HTR-8/SVneo (cell line): ENCODE results near the gene MAP2K4.
"Not testable (repeated sequence)": the region's sequence is repeated elsewhere in the genome, so short reads cannot be mapped to it uniquely, and the experiment has no call there.

Experiments used
- DNase-seq: peaks from one replicate; pipeline ENCODE4 v3.0.0; 2011; ENCODE audit warnings: low spot score, mixed read lengths; ENCODE audit not compliant: insufficient read length
- FAIRE-seq: peaks from 2 replicates; lab custom pipeline; 2011; peaks lifted over from hg19 to GRCh38; lab: Jason Lieb, UNC

Gene MAP2K4

DNA sequence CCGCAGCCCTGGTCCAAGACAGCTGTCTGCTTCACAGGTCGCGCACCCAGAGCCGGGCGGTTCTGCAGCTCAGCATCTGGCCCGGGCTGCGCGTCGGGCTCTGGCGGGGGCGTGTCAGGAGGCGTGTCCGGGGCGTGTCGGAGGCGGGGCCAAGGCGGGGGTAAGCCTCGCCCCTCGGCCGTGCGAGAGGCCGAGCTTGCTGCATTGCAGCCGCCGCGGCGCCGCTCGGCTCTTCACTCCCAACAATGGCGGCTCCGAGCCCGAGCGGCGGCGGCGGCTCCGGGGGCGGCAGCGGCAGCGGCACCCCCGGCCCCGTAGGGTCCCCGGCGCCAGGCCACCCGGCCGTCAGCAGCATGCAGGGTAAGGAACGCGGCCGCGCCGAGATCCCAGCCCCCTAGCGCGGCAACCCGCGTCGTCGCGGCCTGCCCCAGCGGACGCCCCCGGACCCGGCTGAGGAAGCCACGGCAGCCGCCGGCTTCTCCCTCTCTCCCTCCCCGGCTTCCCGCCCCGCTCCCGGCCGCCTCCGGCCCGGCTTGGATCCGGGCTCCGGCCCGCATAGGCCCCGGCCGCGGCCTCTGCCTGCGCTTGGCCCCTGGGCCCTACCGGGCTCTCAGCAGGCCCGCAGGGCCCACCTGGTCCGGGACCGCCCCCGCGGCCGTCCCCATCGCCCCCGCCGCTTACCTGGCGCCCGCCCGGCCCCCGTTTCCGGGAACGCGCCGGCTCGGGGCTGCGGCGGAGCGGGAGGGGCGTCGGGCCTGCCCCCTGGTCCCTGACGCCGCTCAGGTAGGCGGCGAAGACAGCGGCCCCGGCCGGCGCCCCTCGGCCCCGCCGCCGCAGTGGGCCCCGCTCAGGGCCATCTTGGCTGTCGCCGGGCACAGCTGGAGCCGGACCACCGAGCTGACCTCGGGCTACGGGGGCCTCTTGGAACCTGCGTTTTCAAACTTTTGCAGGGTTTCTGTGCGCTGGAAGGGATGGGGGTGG lies at the start of gene MAP2K4:
Gene MAP2K4 (plus strand): TSS at position 236 of the 981 bp plus-strand sequence. CDS start 10 bp downstream, at position 246.
- DNase-seq = peak; percentile 87
- FAIRE-seq = peak; percentile 87

DNA sequence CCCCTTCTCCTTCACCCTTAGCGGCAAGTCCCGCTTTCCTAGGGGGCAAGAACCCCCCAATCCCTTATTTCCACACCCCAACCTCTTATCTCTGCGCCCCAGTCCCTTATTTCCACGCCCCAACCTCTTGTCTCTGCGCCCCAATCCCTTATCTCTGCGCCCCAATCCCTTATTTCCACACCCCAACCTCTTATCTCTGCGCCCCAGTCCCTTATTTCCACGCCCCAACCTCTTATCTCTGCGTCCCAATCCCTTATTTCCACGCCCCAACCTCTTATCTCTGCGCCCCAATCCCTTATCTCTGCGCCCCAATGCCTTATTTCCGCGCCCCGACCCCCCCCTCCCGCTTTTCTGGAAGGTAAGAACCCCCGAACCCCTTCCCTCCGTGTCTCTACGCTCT lies 47.9 kb upstream of the MAP2K4 start:
- FAIRE-seq, DNase-seq: not testable (repeated sequence)

DNA sequence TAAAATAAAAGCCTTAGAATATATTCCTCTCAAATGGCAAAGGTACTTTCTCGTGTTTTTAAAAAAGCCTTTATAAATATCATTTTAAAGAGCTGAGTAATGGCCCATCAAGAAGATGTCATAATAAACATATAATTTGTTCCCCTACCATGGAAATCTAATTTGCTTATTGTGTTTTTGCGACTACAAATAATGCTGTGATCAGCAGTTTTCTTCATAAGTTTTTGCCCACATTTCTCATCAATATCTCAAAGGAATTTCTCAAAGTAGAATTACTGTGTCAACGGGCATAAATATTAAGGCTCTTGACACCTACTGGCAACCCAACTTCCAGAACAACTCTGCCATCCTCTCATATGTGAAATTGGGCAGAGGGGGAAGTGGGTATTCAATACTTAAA lies 40.9 kb upstream of the MAP2K4 start:
- DNase-seq = no peak
- no peak for FAIRE-seq

DNA sequence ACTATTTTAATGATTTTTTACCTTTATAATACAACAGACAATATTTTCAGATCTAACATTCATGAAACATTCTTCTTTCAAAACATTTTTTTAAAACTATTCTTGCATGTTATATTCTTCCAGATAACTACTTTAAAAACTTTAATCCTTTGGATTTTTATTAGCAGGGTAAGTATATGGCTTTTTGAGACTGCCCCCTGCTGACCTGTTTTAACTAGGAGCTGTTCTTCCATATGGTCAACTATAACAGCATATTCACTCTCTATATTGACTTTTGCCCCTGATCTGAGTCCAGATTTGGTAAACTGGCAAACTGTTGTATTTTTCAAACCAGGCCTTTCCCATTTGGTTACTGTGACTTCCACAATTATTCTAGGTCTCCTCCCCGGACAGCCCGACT lies 39.9 kb upstream of the MAP2K4 start:
- FAIRE-seq (no peak), DNase-seq (no peak)

DNA sequence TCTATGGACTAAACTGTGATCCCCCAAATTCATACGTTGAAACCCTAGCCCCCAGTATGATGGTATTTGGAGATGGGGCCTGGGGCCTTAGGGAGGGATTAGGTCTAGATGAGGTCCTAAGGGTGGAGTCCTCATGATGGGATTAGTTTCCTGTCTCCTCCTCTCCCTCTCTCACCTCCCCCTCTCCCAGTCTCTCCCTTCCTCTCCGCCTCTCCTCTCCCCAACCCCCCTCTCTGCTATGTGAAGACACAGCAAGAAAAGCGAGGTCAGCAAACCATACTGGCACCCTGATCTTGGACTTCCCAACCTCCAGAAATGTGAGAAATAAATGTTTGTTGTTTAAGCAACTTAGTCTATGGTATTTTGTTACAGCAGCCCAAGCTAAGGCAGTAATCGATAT lies 38.8 kb upstream of the MAP2K4 start:
- DNase-seq (no peak), FAIRE-seq (no peak)

DNA sequence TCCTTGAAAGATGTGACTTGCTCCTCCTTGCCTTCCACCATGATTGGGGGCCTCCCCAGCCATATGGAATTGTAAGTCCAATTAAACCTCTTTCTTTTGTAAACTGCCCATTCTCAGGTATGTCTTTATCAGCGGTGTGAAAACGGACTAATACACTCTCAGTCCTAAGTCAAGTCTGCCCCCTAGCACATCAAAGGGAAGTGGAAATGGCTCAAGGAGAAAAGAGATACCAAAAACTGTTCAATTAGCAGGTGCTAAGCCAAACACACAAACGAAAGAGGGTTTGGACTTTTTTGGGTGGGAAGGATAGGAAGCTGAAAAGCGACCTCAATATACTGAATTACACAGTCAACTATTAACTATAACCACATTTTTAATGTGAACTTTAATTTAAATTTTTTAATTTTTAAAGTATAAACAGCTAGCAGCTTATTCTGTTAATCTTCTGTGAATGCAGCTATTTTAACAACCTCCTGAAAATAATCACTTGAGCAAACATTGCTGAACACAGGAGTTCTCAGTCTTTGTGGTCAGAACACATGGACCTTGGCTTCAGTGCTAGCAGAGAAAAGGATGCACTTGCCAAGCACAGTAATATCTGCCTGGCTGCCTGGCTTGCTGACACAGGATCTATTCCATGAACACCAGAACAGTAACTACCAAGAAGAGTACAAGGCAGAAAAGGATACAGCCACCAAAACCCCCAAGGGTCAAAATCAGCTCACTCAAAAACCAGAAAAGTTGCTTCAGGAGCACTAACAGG lies 34.3 kb upstream of the MAP2K4 start:
- DNase-seq (no peak), FAIRE-seq (no peak)

DNA sequence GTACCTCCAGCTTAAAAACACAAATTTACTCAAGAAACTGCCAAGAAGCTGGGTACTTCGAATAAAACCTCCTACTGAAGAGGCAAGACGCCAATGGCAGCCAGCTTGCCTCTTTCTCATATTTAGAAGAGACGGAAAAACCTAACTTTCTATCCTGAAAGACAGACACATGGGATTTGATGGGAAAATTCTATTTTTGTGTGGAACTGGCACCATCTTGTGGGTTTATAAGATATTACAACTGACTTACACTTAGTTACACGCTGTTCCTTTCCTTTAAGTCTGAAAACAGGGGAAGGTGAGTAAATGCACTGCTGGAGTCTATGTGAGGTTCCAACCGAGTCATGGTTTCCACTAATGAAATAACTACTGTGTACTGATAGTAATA lies 33.7 kb upstream of the MAP2K4 start:
- peak; percentile 38 for DNase-seq
- FAIRE-seq = no peak

DNA sequence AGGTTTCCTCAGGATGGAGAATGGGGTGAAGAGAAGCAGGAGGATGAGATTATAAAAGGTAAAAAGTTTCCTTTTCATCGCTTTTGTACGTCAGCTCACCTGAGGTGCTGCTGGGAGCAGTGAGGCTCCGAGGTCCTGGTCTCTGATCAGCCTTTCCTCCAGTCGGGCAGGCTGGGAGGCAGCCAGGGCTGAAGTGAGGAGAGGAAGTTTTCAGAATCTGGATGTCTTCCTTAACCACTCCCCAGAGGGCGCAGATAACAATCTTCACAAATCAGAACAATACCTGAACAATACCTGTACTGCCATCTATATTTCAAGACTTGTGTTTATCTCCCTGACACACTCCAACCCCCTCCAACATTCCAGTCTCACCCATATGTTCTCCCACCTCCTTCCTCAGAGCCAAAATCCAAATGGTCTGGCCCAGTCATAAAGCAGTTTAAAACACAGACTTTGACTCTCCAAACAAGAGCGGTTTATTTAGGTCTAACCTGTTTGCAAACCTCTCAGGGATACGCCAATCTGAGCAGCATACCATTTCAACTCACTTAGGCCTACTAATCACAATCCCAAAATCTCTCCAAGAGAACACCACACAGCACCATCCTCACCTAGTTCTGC lies 30.2 kb upstream of the MAP2K4 start:
- no peak for FAIRE-seq
- no peak for DNase-seq

DNA sequence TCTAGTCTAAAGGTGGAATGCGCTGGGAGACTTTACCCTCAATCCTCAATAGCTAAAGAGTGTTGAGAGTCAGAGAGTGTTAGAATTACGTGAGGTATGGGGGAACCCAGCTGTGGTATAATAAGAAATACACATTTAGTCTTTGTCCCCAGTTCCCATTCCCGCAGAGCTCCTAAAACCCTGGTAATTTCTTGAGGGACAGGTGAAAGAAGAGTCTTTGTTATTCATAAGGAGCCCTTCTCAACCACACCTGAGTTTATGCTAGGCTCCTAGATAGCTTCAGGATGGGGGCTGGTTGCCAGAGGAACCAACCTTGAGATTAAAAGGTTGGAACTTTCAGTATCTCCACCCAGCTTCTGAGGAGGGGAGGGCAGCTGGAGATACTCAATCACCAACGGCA lies 29.2 kb upstream of the MAP2K4 start:
- no peak for FAIRE-seq

DNA sequence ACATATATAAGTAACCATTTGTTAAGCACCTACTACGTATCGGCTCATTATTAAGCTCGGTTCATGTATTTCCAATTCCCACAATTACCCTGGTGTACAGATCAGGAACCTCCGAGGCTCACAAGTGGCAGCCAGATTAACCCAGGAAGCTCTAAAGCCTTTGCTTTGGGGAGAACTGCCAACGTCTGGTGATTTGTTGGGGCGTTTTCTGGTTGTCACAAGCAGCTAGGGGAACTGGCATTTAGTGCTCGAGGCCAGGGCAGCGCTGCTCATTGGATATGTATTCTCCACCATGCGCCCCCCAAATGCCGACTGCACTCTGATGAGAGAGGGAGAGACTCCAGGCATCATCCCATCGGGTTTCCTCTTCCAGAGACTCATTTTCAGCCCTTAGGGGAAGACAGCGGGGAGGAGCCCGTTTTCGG lies 23.9 kb upstream of the MAP2K4 start:
- FAIRE-seq (no peak), DNase-seq (no peak)

More for the DNA sequence above, 29.2 kb upstream of the MAP2K4 start:
- no peak for DNase-seq

DNA sequence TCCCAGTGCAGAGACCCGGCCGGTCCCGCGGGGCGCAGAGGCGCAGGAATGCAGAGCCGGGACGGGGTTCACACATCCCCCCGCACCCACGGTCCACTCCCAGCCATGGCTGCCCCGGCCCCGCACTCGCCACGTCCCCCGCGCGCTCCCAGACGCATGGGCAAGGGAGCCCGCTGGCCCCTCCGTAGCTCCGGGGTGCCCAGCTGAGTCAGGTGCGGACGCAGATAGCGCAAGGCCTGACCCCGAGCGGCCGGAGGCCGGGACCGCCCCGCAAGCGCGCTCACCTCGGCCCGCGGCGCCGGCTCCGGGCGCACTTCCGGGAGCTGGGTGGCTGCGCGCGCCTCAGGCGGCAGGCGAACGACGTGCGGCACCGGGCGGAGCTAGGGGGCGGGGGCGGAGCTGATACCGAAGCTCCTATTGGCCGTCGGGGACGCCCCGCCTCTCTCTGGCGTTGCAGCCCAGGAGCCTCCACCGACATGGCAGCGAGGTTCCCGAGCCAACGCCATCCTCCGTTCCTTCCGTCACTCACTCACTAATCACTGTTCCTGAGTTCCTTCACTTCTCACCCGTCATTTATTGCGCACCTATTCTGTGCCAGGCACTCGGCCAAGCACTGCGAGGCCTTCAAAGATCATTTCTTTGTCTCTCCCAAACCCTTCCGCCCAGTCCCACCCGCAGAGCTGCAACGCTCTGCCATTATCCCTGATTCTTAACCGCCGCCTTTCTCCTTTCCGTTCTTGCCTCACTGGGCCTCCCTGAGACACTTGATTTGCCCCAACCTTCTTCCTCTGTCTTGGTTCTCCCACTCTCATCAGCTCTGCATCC lies 23.3 kb upstream of the MAP2K4 start, which contains the start of gene ZNF18:
Gene ZNF18 (minus strand): TSS at position 329 of the 825 bp plus-strand sequence. CDS start 4,646 bp downstream, outside the sequence.
- peak; percentile 76 for FAIRE-seq
- peak; percentile 93 for DNase-seq

DNA sequence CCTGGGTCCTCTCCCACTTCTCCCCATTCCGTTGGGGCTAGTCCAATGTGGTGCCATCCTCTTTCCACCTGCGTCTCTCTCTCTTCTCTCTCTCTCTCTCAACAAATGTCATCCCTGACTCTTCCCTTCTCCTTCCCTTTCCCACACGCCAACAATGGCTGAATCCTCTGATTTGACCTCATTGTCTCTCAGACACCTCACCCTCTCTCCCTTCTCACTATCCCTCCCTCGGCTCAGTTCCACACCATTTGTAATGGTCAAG lies 22.8 kb upstream of the MAP2K4 start:
- no peak for FAIRE-seq
- no peak for DNase-seq

DNA sequence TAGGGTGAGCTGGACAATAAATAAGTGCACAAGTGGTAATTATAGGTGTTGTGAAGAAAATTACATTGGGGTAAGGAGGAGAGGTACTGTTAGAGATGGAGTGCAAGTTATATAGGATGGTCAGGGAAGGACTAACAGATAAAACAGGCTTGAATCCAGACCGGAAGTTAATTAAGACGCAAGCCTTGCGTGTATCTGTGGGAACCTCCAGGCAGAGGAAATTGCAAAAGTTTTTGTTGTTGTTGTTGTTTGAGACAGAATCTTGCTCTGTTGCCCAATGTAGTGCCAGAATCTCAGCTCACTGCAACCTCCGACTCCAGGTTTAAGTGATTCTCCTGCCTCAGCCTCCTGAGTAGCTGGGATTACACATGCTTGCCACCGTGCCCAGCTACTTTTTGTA lies 21.0 kb upstream of the MAP2K4 start:
- no peak for FAIRE-seq
- no peak for DNase-seq

DNA sequence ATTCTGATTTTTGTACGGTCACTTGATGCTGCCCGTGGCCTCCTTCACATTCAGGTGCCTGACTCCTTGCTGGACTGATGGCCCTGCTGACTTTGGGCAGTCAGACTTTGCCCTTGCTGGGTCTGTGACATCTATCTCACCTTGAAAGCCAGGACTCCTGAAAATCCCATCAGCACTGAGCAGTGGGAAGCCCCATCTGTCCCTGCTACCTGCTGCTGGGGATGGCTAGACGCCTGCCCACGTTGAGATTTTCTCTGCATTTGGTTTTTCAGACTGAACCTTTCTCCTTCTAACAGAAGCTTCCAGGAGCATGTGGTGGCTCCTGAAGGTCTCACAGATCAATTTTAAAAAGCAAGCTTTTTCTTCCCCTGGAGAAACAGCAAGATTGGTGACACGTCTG lies 13.2 kb upstream of the MAP2K4 start:
- DNase-seq = no peak
- FAIRE-seq = no peak

DNA sequence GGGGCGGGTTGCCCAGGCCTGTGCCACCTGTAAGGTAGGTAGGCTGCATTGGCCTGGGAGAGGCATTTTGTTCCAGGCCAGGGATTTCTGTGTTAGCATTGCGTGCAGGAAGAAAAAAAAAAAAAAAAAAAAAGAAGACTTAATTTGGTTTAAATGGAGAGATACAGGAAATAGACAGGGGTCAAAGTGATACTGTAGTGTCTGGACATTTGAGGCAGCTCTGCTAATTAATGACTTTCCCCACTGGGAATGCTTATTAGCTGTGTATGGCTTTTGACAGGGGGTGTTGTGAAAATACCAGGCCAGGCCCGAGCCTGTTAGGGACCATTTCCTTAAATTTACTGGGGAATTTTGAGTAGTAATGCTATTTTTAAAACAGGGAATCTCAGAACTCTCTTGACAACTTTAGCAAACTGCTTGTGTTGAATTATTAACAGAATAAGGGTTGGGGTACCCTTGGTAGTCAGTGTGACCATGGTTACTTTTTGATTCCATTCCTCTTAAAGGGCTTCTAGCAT lies 1.0 kb downstream of the MAP2K4 start:
- DNase-seq = no peak
- FAIRE-seq = no peak

DNA sequence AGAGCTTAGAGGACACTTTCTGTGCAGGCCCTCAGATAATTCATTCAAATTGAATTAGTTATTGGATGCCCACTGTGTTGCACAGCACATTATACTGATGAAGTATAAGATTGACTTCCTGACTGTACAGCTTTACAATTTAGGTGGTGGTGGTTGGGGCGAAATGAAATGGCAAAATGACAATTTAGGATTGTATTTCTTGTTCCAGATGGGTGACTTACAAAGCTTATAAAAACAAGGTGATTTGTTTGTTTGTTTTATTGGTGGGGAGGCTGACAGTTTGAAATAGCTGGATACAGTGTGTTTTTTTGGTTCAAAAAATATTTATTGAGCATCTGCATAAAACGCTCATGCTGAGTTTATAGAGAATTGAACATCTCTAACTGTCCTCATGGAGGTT lies 1.6 kb downstream of the MAP2K4 start:
- FAIRE-seq (no peak), DNase-seq (no peak)

DNA sequence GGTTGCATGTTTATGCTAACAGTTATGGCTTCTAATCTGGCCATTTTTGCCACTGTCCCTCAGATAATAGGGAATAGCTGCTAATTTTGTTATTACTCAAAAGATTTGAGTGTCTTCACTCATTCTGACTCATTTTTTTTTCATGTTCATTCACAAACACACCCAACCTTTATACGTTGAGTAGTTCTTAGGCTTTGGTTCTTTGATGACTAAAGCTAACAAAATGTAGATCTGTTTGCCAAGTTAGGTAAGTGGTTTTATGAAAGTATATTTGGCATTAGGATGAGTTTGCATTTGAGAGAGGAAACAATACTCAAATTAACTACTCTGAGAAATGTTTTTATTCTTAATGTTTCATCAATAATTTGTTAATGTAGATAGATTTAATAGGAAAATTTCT lies 3.6 kb downstream of the MAP2K4 start:
- DNase-seq (peak; percentile 10), FAIRE-seq (no peak)

DNA sequence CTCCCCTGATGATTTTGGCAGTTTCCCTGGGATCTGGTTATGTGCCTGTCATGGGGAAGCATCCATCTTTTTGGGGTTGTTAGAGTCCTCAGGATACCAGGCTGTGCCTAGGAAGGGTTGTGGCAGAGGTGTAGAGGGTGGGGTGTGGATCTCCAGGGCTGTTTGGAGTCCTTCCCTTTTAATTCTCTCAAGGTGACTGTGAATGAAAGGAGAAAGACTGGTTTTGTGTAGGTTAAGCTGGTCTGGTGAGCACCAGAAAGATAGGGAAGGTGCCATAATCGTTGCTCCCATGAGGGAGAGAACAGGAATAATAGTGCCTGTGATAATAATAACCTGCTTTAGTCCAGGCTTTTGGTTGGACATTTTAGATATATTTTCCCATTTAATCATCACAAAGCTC lies 7.0 kb downstream of the MAP2K4 start:
- DNase-seq (no peak), FAIRE-seq (no peak)

DNA sequence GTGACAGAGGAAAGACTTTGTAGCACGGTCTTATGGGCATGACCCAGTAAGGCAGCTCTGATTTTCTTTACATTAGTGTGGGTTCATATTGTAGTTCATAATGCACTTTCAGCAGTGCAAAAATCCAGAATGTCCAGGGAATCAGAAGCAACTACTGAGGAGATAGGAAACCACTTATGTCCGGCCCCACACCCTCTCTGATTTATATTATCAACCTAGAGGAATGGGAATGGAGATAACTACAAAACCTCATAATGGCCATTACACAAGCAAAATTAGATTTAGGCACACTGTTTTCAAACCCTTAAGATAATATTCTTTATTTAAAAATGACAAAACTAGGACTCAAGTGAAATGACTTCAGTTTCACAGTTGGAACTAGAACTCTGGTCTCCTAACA lies 7.9 kb downstream of the MAP2K4 start:
- DNase-seq = no peak
- no peak for FAIRE-seq

DNA sequence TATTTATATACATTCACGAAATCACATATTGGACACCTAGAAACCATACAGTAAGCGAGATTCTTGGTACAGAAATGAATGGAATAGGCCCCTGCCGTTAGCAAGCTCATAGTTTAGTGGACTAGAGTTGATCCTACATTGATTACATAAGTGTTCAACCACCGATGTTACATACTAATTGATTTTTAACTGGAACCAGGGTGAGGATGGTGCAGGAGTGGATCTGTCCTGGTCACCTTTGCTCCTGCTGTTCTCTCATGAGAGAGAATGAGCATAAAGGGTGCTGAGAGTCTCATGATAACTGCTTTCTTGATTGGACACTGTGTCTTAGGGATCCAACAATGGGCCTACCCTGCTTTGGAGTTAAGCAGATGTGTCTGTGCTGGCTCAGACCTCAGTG lies 13.9 kb downstream of the MAP2K4 start:
- DNase-seq (no peak), FAIRE-seq (no peak)
